OCI-LY3 (cell line): ENCODE measurements around the gene FBXL14.

ENCODE experiments used
- CTCF ChIP-seq: fragments of 200-600, 300-600 bp; sonication (generic); IDR thresholded peaks from 2 replicates; pipeline ENCODE4 v1.5.1; 2014; ENCODE audit warnings: antibody characterized with exemption, low read length, low read depth
- EZH2phosphoT487 ChIP-seq: fragments of 200-600 bp; shearing (Covaris generic); IDR thresholded peaks from 2 replicates; pipeline ENCODE4 v1.6.1; 2018; ENCODE audit warnings: antibody characterized with exemption, mixed run types, low read depth

DNA sequence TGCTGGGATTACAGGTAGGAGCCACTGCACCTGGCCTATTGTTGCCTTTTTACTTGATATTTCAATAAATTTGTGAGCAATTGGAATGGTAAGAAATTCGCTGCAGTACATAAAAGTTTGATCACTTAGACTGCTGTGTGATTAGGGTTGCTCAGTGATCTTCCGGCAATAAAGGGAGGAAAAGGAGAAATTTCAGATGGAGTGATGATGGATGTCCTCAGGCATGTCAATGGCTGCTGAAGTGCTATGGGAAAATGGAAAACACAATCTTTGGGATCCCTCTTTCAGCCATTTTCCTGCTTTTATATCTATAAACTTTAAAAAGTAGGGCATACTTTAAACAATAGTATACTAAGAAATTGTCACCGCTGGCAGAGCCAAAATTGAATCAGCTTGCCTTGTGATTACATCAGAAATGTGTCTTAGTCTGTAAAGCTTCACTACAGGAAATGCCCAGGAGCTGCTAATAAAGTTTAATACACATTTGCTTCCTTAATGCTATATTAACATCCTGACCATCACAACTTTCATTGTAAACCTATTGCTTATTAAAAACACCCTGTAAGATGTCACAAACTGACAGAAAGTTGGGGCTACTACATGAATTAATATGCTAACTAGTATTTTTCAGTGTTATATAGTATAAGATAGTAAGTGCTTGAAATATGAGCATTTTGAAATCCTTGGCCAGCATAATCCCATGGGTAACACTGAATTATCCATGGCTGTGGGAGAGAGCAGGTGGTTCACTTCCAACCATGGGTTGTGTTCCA, 13.7 kb upstream of the FBXL14 start:
- TF ChIP-seq CTCF (no peak), EZH2phosphoT487 (no peak)
